Measurements from ENCODE around the gene CALHM6. TPM values are rescaled to one million over a fixed set of nuclear protein-coding genes. Genes with fewer than 3 reads are reported as not detected.

Gene CALHM6
- 0.56 and 2.1 TPM in 2 replicates for total RNA-seq (2014; rRNA removed; shearing (Covaris generic))
- polyA plus RNA-seq (2015; cell fraction: cytosol; rRNA removed) = not detected in 2 replicates
- polyA plus RNA-seq (2015; cell fraction: nucleus; rRNA removed) = not detected in 2 replicates

GRCh38 chr6:116461331-116461931 lies at the start of gene CALHM6:
Gene CALHM6 (plus strand): TSS chr6:116461375. CDS start chr6:116461930, 555 bp downstream.
- no peak for DNase-seq (ENCODE audit: low read depth, low spot score)
- in situ Hi-C loops (cut with HindIII; ENCODE audit: low pct_unique_long_range_greater_than_20kb, low sequenced_read_pairs) = no loop called here

DNA sequence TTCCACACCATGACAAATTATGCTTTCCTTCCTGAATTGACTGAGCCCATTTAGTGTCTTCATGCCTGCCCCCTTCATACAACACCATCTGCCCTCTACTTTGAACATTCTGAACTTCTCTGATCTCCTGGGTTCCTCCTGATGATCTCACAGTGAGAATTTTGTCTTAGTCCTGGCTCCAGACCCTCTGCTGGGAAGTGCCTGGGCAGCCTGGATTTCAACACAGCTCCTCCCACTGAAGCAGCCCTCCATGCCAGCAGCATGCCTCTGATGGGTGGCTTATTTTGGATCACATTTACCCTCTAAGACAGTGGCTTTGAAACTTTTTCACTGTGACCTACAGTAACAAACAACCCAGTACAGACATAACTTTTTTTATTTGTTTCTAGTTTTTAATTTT lies 48.9 kb upstream of the CALHM6 start:
- in situ Hi-C loops (cut with HindIII; ENCODE audit: low pct_unique_long_range_greater_than_20kb, low sequenced_read_pairs) = no loop called here
- no peak for DNase-seq (ENCODE audit: low read depth, low spot score)

- no peak for DNase-seq (ENCODE audit: low read depth, low spot score)
- in situ Hi-C loops (cut with HindIII; ENCODE audit: low pct_unique_long_range_greater_than_20kb, low sequenced_read_pairs) = no loop called here
These were observed 47.8 kb upstream of the CALHM6 start for GRCh38 chr6:116413357-116413756.

- in situ Hi-C loops (cut with HindIII; ENCODE audit: low pct_unique_long_range_greater_than_20kb, low sequenced_read_pairs) = no loop called here
- DNase-seq (ENCODE audit: low read depth, low spot score) = no peak
These were observed 43.5 kb upstream of the CALHM6 start for GRCh38 chr6:116417661-116418060.

DNA sequence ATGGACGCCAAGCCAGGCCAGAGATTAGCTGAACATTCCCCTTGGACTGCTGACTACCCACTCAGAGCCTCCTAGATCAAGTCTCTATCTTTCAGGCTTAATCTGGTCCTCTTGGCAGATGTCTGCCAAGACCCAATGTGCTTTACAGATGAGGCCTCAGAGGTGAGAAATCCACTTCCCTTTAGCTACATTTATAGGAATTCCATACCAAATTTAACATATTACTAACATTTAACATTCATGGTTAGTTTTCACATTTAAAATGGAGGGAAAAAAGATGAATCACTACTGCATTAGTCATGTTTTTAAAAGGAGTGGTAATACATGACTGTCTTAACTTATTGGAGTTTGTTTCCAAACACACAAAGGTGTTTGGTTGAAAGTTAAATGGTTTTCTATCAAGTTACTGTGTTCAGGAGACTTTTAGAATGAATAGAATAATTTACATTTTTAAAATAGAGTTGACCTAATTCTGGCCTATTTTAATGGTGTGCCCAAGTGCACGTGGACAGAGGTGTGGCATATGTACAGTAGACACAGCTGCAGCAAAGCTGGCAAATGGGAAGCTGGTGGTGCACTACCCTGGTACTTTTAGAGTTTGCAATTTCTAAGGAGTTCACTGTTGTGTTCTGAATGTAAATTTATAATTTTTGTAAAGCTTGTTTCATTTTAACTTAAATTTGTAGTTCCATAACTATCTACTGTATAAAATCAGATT lies 41.9 kb upstream of the CALHM6 start:
- in situ Hi-C loops (cut with HindIII; ENCODE audit: low pct_unique_long_range_greater_than_20kb, low sequenced_read_pairs) = no loop called here
- DNase-seq (ENCODE audit: low read depth, low spot score) = no peak

- in situ Hi-C loops (cut with HindIII; ENCODE audit: low pct_unique_long_range_greater_than_20kb, low sequenced_read_pairs) = no loop called here
These were observed 40.8 kb upstream of the CALHM6 start for GRCh38 chr6:116420341-116420740.

DNA sequence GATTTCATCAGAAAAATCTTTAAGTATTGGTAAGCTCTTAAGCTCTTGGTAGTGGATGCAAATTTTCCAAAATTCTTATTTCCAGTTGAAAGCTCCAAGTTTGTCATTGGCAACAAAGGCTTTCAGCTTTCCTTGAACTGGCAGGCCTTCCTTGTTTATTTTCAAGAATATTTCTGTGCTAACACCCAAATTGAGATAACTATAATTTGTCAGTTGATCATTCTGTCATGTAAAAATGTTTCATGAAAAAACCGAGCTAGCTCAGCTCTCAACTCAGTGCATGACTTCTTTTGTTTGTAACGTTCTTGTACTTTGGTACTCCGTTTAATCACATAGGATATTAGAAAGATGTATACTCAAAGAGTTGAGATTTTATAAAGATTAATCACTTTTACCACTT lies 38.9 kb upstream of the CALHM6 start:
- in situ Hi-C loops (cut with HindIII; ENCODE audit: low pct_unique_long_range_greater_than_20kb, low sequenced_read_pairs) = no loop called here
- no peak for DNase-seq (ENCODE audit: low read depth, low spot score)

More at GRCh38 chr6:116420341-116420740, 40.8 kb upstream of the CALHM6 start:
- DNase-seq (ENCODE audit: low read depth, low spot score) = no peak

GRCh38 chr6:116424001-116424400 lies 37.2 kb upstream of the CALHM6 start:
- in situ Hi-C loops (cut with HindIII; ENCODE audit: low pct_unique_long_range_greater_than_20kb, low sequenced_read_pairs) = no loop called here
- no peak for DNase-seq (ENCODE audit: low read depth, low spot score)

- DNase-seq (ENCODE audit: low read depth, low spot score) = no peak
- in situ Hi-C loops (cut with HindIII; ENCODE audit: low pct_unique_long_range_greater_than_20kb, low sequenced_read_pairs) = no loop called here
These were observed 34.6 kb upstream of the CALHM6 start for GRCh38 chr6:116426551-116426950.

GRCh38 chr6:116429111-116429510 lies 32.1 kb upstream of the CALHM6 start:
- no peak for DNase-seq (ENCODE audit: low read depth, low spot score)
- in situ Hi-C loops (cut with HindIII; ENCODE audit: low pct_unique_long_range_greater_than_20kb, low sequenced_read_pairs) = no loop called here

DNA sequence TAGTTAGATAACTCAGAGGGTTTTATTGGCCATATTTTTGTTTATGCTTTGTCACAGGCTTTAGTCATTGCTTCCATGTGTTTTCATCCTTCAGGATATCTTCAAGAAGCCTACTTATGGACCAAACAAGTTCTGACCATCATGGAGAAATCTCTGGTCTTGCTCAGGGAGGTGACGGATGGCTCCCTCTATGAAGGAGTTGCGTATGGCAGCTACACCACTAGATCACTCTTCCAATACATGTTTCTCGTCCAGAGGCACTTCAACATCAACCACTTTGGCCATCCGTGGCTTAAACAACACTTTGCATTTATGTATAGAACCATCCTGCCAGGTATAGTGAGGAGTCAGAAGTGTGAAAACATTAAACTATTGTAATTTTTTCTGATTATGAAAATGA lies 30.3 kb upstream of the CALHM6 start:
- no peak for DNase-seq (ENCODE audit: low read depth, low spot score)
- in situ Hi-C loops (cut with HindIII; ENCODE audit: low pct_unique_long_range_greater_than_20kb, low sequenced_read_pairs) = no loop called here

- in situ Hi-C loops (cut with HindIII; ENCODE audit: low pct_unique_long_range_greater_than_20kb, low sequenced_read_pairs) = no loop called here
- DNase-seq (ENCODE audit: low read depth, low spot score) = no peak
These were observed 29.1 kb upstream of the CALHM6 start for GRCh38 chr6:116431964-116432595.

DNA sequence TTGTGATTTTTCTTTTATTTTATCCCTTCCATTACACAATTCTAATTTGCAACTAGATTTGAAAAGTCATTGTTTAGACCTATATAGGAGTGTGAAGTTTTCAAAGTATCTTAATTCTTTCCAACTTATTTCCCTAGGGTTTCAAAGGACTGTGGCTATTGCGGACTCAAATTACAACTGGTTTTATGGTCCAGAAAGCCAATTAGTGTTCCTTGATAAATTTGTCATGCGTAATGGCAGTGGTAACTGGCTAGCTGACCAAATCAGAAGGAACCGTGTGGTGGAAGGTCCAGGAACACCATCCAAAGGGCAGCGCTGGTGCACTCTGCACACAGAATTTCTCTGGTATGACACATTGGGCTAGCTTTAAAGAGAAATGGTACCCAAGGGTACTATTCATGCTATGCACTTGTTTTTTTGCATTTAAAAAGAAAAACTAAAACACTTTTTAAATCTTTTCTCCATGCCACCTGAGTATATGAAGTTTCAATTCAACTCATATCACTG lies 27.9 kb upstream of the CALHM6 start:
- no peak for DNase-seq (ENCODE audit: low read depth, low spot score)
- in situ Hi-C loops (cut with HindIII; ENCODE audit: low pct_unique_long_range_greater_than_20kb, low sequenced_read_pairs) = no loop called here

DNA sequence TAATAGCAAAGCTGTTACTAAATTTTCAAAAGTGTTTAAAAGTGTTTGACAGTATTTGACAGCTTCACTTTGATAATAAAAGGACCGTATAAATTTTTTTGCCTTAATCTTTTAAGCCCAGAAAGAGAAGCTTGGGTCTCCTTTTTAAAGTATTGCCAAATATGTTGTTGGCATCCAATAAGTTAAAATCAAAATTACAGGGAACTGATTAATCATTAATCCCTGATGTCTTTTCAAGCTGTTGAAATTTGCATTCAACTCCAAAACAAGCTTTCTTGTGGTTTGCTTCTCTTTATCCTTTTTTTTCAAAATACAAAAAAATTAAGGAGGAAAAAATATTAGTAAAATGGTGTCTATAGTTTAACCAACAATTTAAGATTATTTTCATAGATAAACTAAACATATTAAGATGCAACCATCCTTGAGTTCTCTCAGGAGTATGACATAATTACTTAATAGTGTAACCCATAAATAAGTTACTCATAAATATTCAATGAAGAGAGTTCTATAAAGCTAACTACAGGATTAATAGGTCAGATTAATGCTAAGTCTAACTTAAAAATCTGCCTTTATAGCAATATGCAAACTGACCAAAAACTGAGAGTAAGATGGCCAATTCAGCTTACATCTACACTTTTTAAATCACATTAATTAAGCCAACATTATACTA lies 27.0 kb upstream of the CALHM6 start:
- no peak for DNase-seq (ENCODE audit: low read depth, low spot score)
- in situ Hi-C loops (cut with HindIII; ENCODE audit: low pct_unique_long_range_greater_than_20kb, low sequenced_read_pairs) = no loop called here

- in situ Hi-C loops (cut with HindIII; ENCODE audit: low pct_unique_long_range_greater_than_20kb, low sequenced_read_pairs) = no loop called here
- DNase-seq (ENCODE audit: low read depth, low spot score) = no peak
These were observed 24.6 kb upstream of the CALHM6 start for GRCh38 chr6:116436586-116436985.

- in situ Hi-C loops (cut with HindIII; ENCODE audit: low pct_unique_long_range_greater_than_20kb, low sequenced_read_pairs) = no loop called here
- DNase-seq (ENCODE audit: low read depth, low spot score) = no peak
These were observed 23.5 kb upstream of the CALHM6 start for GRCh38 chr6:116437656-116438055.

GRCh38 chr6:116438590-116439448 lies 22.4 kb upstream of the CALHM6 start:
- in situ Hi-C loops (cut with HindIII; ENCODE audit: low pct_unique_long_range_greater_than_20kb, low sequenced_read_pairs) = no loop called here
- DNase-seq (ENCODE audit: low read depth, low spot score) = no peak
